Measurements from ENCODE around the gene CAMK1G.

- TF ChIP-seq CTCF (conservative IDR thresholded peaks at IDR 0.05): no peak
- TF ChIP-seq EZH2 (IDR thresholded peaks at IDR 0.05; ENCODE audit: low read depth): no peak
Observed at GRCh38 chr1:209583408-209583807, at the start of gene CAMK1G.

Data from PC-9 (cell line).